B cell (primary cell): ENCODE measurements around the gene ANKS6. TPM values are rescaled to one million over a fixed set of nuclear protein-coding genes. Genes with fewer than 3 reads are reported as not detected.

Experiments
- ATAC-seq: fragments of 200-7000 bp; cut with Tn5 transposase; one replicate; pipeline ENCODE4 v1.10.0; 2021; ENCODE audit warnings: low read depth, mild to moderate bottlenecking, moderate number of reproducible peaks, moderate library complexity
- CTCF ChIA-PET: fragments of 350-600 bp; sonication (Branson Sonifier 250); formaldehyde crosslinking; loops from one replicate; lab custom pipeline; 2021; ENCODE audit warnings: antibody characterized with exemption, inconsistent platforms; lab: Charles Lee
- POLR2A ChIA-PET: fragments of 350-600 bp; sonication (Branson Sonifier 250); formaldehyde crosslinking; loops from one replicate; lab custom pipeline; 2021; ENCODE audit warnings: antibody characterized with exemption; lab: Charles Lee
- DNase-seq: peaks from one replicate; pipeline ENCODE4 v3.0.0; 2013
- H2AFZ ChIP-seq: 2 replicates; pipeline ENCODE4 v1.6.1; 2012; ENCODE audit warnings: mild to moderate bottlenecking, low read depth, low read length; ENCODE audit not compliant: insufficient read depth, poor library complexity, severe bottlenecking
- H3K27ac ChIP-seq, 2 donors: 1 replicate in 1 of 2; 2 replicates in 1 of 2; pipeline ENCODE4 v1.5.1; 2012 to 2013; ENCODE audit warnings: low read length in 2 of 2, mild to moderate bottlenecking in 2 of 2, moderate library complexity in 1 of 2
- H3K27me3 ChIP-seq, 4 experiments: fragments of 200-600 bp in 1 of 4; sonication (generic) in 1 of 4; replicated peaks in 1 of 4; 1 replicate in 2 of 4; 2 replicates in 2 of 4; pipeline versions ENCODE4 v1.6.1 to v1.7.0; 2013 to 2016; ENCODE audit warnings: low read length in 3 of 4, mild to moderate bottlenecking in 2 of 4, mixed read lengths in 1 of 4, moderate library complexity in 1 of 4; ENCODE audit not compliant: insufficient read depth in 4 of 4, control insufficient read depth in 3 of 4; ENCODE audit errors: control extremely low read depth in 1 of 4
- H3K36me3 ChIP-seq, 2 experiments: replicated peaks in 1 of 2; 1 replicate in 1 of 2; 2 replicates in 1 of 2; pipeline versions ENCODE4 v1.6.1 to v1.7.1; 2013; ENCODE audit warnings: low read length in 1 of 2; ENCODE audit not compliant: insufficient read depth in 2 of 2, control insufficient read depth in 1 of 2; ENCODE audit errors: control extremely low read depth in 1 of 2, extremely low read depth in 1 of 2
- H3K4me1 ChIP-seq, 2 donors: fragments of 200-600 bp in 1 of 2; sonication (generic) in 1 of 2; 1 replicate in 1 of 2; 2 replicates in 1 of 2; pipeline versions ENCODE4 v1.5.1 to v1.6.1; 2013 to 2017; ENCODE audit warnings: low read length in 2 of 2; ENCODE audit not compliant: control insufficient read depth in 2 of 2, insufficient read depth in 2 of 2
- H3K4me2 ChIP-seq: replicated peaks from 2 replicates; pipeline ENCODE3; 2012; ENCODE audit warnings: mild to moderate bottlenecking, low read depth, low read length; ENCODE audit not compliant: poor library complexity, severe bottlenecking
- H3K4me3 ChIP-seq, 5 experiments: fragments of 200-600 bp in 1 of 5; sonication (generic) in 1 of 5; 1 replicate in 3 of 5; 2 replicates in 2 of 5; pipeline versions ENCODE4 v1.5.1 to v1.7.0; 2011 to 2016; ENCODE audit warnings: low read length in 4 of 5, mild to moderate bottlenecking in 4 of 5, low read depth in 2 of 5, control low read depth in 1 of 5, moderate library complexity in 1 of 5; ENCODE audit not compliant: insufficient read depth in 1 of 5; ENCODE audit errors: control extremely low read depth in 1 of 5, extremely low read depth in 1 of 5
- H3K79me2 ChIP-seq: fragments of 200-600 bp; sonication (generic); one replicate; pipeline ENCODE4 v1.6.0; 2016; ENCODE audit warnings: low read length; ENCODE audit not compliant: control insufficient read depth, insufficient read depth
- H3K9ac ChIP-seq: fragments of 200-600 bp; sonication (generic); 2 replicates; pipeline ENCODE4 v1.6.1; 2017; ENCODE audit warnings: mild to moderate bottlenecking, low read length, moderate library complexity
- H3K9me3 ChIP-seq, 3 donors: one replicate each; pipeline versions ENCODE4 v1.6.1 to v1.7.1; 2013; ENCODE audit warnings: low read length in 2 of 3; ENCODE audit not compliant: control insufficient read depth in 2 of 3, insufficient read depth in 1 of 3; ENCODE audit errors: control extremely low read depth in 1 of 3
- H4K20me1 ChIP-seq: 2 replicates; pipeline ENCODE4 v1.6.0; 2012; ENCODE audit warnings: mild to moderate bottlenecking, low read length; ENCODE audit not compliant: insufficient read depth, control insufficient read depth, poor library complexity, severe bottlenecking
- H3K27ac Mint-ChIP-seq: one replicate; pipeline ENCODE4 v1.8.0; 2021; ENCODE audit warnings: mixed read lengths
- H3K27me3 Mint-ChIP-seq: one replicate; pipeline ENCODE4 v1.8.0; 2021; ENCODE audit warnings: mixed read lengths
- H3K4me1 Mint-ChIP-seq: one replicate; pipeline ENCODE4 v1.8.0; 2021; ENCODE audit warnings: mixed read lengths
- H3K4me3 Mint-ChIP-seq: one replicate; pipeline ENCODE4 v1.8.0; 2021; ENCODE audit warnings: mixed read lengths
- H3K9me3 Mint-ChIP-seq: one replicate; pipeline ENCODE4 v1.8.0; 2022; ENCODE audit warnings: mixed read lengths; ENCODE audit not compliant: insufficient read depth
- CTCF ChIP-seq: fragments of 200-600 bp; IDR thresholded peaks from one replicate; pipeline ENCODE4 v1.8.0; 2022; ENCODE audit warnings: antibody characterized with exemption, mild to moderate bottlenecking
- EZH2 ChIP-seq: IDR thresholded peaks from 2 replicates; pipeline ENCODE4 v1.6.1; 2012; ENCODE audit warnings: borderline replicate concordance, low read depth, mild to moderate bottlenecking, moderate library complexity, low read length; ENCODE audit not compliant: insufficient read depth, poor library complexity, severe bottlenecking
- WGBS: methylation state at CpG from one replicate; pipeline ENCODE4 v1.1.5; 2013; ENCODE audit warnings: missing lambda C conversion rate; ENCODE audit not compliant: insufficient coverage; 5-methylcytosine and 5-hydroxymethylcytosine counted together
- intact Hi-C: fragments of 100-400 bp; cut with micrococcal nuclease; formaldehyde crosslinking; loops from one replicate; pipeline ENCODE4 v1.10.0; 2022
- polyA plus RNA-seq: library from polyadenylated mRNA; depleted of rRNA; stranded (reverse); fragments of >200 nt; gene quantifications from 2 replicates; pipeline ENCODE4 v1.2.3, GENCODE V29; 2012
- total RNA-seq, 2 donors: library from RNA; stranded (reverse); fragments of 120-200 nt in 1 of 2; gene quantifications; 1 replicate in 1 of 2; 2 replicates in 1 of 2; pipeline versions ENCODE4 v1.2.3 to v1.2.4, GENCODE V29; 2013 to 2022

The ANKS6 gene
- total and polyA plus RNA-seq, 2 donors (not counting 1 experiment from before 2014, with no cell fraction given): 11.4 to 16.1 TPM

- intact Hi-C loops: loop anchor here (5.0 kb wide), 1 partner anchor 392 kb away; no protein-coding TSS in a partner anchor
- peak within 1 kb of the TSS; percentile 59 for H3K4me3 Mint-ChIP-seq
These were observed 87.1 kb downstream of the ANKS6 start, which contains the start of gene GABBR2 for GRCh38 chr9:98708933-98709911. Gene GABBR2 (minus strand): TSS chr9:98708935. CDS start chr9:98708737, 198 bp downstream.

More at GRCh38 chr9:98708933-98709911, 87.1 kb downstream of the ANKS6 start, which contains the start of gene GABBR2:
- Histone ChIP-seq H3K36me3 (no peaks in the 10 kb centered on the region), H3K27ac (no peak within 1 kb of the TSS), H3K4me3 (no peak within 1 kb of the TSS), H3K9ac (no peak within 1 kb of the TSS), H3K79me2 (no peaks in the 10 kb centered on the region), H3K27me3 (peaks cover 0 to 41% (median 9%) of the 10 kb centered on the region in 4 experiments), H4K20me1 (no peaks in the 10 kb centered on the region), H2AFZ (no peak within 1 kb of the TSS), H3K9me3 (peaks cover 0 to 3% (median 0%) of the 10 kb centered on the region in 3 donors), H3K4me1 (peaks cover 9 to 13% of the 10 kb centered on the region in 2 donors), H3K4me2 (peak within 1 kb of the TSS; percentile 33)
- H3K27ac Mint-ChIP-seq: no peak within 1 kb of the TSS
- TF ChIP-seq CTCF (no peak), EZH2 (no peak)
- ChIA-PET POLR2A (no interaction called here), CTCF (no interaction called here)
- peaks cover 7% of the 10 kb centered on the region for H3K4me1 Mint-ChIP-seq
- peaks cover 56% of the 10 kb centered on the region for H3K27me3 Mint-ChIP-seq
- peaks cover 2% of the 10 kb centered on the region for H3K9me3 Mint-ChIP-seq
- no peak for ATAC-seq
- no peak for DNase-seq
- WGBS: 5% methylated on average over 111 of the region's 111 CpGs
